ENCODE results near the gene SPDL1.
"Not testable (repeated sequence)": the region's sequence is repeated elsewhere in the genome, so short reads cannot be mapped to it uniquely, and the experiment has no call there.

SPDL1 gene

GRCh38 chr5:169574134-169574646 lies 9.4 kb upstream of the SPDL1 start:
- DNase-seq = no peak

GRCh38 chr5:169576181-169576598 lies 7.4 kb upstream of the SPDL1 start:
- DNase-seq = no peak

DNA sequence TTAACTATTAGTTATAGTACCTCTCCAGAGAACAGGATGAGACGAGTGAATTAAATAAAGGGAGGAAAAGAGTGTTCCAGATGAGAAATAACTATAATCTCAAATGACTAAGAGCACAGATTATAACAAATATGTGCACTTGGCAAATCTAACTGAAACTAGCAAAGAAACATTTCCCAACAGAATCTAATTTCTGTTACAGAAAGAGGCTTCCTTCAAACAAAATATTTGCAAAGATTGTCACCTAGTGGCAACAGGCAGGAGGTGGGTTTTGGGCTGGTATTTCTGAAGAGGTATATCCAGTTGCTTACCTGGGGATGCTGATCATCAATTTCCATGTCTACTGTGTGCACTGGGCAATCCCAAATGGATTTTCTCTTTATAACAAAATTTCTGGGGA lies 5.6 kb upstream of the SPDL1 start:
- no peak for DNase-seq

GRCh38 chr5:169580964-169581363 lies 2.6 kb upstream of the SPDL1 start:
- no peak for DNase-seq

GRCh38 chr5:169581580-169582227 lies 1.9 kb upstream of the SPDL1 start:
- peak; percentile 75 for DNase-seq

DNA sequence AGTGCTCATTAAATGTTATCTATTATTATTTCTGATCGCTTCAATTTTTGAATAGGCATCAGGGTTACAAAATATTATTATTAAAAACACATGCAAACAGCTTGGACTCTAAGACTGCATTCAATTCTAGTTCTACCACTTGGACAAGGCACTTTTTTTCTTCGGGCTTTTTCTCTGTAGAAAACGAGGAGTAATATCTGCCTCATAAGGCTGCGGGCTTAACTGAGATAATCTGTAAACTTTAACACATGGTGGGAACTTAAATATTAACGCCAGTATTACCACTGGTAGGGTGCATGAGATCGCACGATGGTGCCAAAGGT lies 511 bp upstream of the SPDL1 start:
- DNase-seq = no peak

- no peak for DNase-seq
Observed at GRCh38 chr5:169584998-169585451, 1.5 kb downstream of the SPDL1 start.

- no peak for DNase-seq
Observed at GRCh38 chr5:169590602-169591001, 7.0 kb downstream of the SPDL1 start.

- no peak for DNase-seq
Observed at GRCh38 chr5:169591636-169592035, 8.1 kb downstream of the SPDL1 start.

DNA sequence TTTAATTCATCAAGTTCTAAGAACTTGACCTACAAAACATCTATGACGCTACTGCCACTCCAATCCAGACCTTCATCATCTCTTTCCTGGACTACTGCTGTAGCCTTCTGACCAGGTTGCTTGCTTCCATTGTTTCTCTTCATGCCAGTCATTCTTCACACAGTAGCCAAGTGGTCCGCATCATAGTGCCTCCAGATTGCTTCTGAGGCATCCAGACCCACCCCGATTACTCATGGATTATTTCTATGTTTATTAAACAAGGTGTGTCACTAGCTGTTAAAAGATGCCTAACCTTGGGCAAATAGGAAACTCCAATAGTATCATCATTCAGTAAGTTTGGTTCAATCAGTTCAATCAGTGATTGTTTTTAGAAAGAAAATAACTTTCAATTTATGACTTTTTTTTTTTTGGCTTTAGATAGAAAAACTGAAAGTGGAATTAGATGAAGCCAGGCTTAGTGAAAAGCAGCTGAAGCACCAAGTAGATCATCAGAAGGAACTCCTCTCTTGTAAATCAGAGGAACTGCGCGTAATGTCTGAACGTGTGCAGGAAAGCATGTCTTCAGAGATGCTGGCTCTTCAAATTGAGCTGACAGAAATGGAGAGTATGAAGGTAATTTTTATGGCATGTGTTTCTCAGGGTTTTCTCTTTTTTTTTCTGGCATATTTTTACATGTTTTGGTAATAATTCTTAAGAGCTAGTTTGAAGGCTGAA lies 9.5 kb downstream of the SPDL1 start:
- DNase-seq = no peak

GRCh38 chr5:169595172-169595820 lies 11.7 kb downstream of the SPDL1 start:
- no peak for DNase-seq

DNA sequence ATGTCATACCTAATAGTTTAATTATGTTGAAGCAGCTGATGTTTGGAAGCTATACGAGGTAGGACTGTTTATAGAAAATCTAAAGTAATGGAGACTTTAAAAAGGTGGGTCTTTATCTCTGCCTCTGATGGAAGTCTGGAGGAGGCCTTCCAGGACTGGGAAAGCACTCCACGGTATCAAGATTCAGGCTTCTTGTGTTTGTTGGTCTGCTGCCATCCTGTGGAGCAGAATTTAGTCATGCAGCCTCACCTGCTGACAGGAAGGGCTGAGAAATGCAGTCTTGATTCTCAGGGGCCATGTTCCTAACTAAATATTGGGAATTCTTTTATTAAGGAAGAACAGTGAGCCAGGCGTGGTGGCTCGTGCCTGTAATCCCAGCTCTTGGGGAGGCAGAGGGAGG lies 15.9 kb downstream of the SPDL1 start:
- no peak for DNase-seq

DNA sequence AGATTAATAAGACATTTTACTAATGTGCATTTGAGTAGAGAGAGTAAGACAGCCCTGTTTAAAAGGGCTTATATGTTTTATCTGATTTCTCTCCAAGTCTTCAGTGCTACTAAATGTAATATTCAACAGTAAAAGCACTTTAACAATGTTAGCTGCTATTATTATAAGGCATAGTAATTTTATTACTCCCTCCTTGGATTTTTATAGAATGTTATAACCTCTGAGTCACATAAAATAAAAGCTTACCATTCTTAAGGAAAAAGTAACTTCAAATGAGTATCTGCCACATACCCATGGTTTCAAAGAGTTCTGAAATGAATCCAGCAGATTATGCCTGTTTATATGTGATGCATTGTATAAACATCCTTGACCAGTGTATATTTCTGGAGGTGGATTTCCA lies 19.0 kb downstream of the SPDL1 start:
- no peak for DNase-seq

GRCh38 chr5:169606279-169606678 lies 22.7 kb downstream of the SPDL1 start:
- DNase-seq = no peak

DNA sequence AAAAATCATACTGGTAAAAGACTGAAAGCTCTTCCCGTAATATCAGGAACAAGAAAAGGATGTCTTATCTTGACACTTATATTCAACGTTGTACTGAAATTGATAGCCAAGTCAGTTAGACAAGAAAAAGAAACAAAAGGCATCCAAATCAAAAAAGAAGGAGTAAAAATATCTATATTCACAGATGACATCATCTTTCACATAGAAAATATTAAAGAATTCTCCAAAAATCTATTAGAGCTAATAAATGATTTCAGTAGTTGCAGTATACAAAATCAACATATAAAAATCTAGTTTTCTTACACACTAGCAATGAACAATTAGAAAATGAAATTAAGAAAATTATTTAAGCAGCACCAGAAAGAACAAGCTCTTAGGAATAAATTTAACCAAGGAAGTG lies 24.3 kb downstream of the SPDL1 start:
- no peak for DNase-seq

DNA sequence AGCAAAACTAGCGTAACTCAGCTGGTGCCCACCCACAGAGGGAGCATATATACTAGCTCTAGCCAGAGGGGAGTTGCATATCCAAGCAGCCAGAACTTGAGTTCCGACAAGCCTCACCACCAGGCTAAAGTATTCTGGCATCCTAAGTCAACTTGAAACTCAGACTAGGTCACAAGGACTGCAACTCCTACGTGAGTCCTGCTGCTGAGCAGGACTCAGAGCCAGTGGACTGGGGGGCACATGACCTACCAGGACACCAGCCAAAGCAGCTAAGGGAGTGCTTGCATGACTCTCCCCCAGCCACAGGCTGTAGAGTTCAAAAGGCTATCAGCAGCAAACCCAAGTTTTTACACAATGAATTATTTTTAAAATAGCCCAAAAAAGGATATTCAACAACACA lies 26.1 kb downstream of the SPDL1 start:
- DNase-seq = no peak

- DNase-seq = no peak
Observed at GRCh38 chr5:169610606-169611005, 27.0 kb downstream of the SPDL1 start.

DNA sequence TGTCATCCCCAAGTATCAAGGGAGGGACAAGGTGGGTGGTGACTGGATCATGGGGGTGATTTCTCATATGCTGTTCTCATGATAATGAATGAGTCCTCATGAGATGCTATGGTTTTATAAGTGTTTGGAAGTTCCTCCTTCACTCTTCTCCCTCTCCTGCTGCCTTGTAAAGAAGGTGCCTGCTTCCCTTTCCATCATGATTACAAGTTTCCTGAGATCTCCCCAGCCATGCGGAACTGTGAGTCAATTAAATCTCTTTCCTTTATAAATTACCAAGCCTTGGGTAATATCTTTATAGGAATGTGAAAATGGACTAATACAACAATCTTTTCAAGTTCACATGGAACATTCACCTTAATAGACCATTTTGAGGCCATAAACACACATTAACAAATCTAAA lies 32.0 kb downstream of the SPDL1 start:
- DNase-seq = no peak

DNA sequence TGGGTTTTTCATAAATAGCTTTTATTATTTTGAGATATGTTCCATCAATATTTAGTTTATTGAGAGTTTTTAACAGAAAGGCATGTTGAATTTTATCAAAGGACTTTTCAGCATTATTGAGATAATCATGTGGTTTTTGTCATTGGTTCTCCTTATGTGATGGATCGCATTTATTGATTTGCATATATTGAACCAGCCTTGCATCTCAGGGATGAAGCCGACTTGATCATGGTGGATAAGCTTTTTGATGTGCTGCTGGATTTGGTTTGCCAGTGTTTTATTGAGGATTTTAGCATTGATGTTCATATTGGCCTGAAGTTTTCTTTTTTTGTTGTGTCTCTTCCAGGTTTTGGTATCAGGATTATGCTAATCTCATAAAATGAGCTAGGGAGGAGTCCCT lies 40.7 kb downstream of the SPDL1 start:
- not testable (repeated sequence) for DNase-seq

DNA sequence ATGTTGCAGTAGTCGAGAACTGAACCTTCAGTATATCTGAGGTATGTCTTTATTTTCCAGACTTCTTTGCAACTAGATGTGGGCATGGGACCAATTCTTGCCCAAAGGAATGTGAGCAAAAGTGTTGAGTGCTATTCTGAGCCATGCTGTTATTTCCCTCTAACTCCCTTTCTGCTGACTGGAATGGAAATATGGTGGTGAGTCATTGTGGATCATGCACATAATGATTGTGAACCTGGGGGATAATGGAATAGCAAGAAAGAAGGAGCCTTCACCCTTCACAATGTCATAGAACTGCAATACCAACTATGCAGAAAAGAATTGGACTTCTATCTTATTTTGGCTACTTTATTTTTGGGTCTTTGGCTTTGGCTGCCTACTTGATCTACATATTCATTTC lies 43.2 kb downstream of the SPDL1 start:
- no peak for DNase-seq

- DNase-seq = no peak
Observed at GRCh38 chr5:169627551-169627950, 44.0 kb downstream of the SPDL1 start.

DNA sequence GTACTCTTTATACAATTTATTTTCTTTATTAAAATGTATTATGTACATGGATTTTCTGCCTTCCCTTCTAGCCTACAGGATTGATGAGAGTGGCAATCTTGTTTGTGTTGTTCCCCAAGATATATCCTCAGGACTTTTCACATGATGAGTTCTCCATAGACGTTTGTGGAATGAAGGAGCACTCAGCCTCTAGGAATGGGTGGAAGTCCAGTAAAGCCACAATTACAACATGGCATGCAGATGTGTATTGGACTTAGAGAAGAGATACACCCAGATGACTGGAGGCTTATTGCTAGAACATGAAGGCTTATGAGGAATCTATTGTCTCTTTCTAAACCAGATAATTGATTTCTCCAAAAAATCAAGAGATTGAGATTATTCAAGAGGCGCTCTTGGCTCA lies 45.3 kb downstream of the SPDL1 start:
- no peak for DNase-seq

DNA sequence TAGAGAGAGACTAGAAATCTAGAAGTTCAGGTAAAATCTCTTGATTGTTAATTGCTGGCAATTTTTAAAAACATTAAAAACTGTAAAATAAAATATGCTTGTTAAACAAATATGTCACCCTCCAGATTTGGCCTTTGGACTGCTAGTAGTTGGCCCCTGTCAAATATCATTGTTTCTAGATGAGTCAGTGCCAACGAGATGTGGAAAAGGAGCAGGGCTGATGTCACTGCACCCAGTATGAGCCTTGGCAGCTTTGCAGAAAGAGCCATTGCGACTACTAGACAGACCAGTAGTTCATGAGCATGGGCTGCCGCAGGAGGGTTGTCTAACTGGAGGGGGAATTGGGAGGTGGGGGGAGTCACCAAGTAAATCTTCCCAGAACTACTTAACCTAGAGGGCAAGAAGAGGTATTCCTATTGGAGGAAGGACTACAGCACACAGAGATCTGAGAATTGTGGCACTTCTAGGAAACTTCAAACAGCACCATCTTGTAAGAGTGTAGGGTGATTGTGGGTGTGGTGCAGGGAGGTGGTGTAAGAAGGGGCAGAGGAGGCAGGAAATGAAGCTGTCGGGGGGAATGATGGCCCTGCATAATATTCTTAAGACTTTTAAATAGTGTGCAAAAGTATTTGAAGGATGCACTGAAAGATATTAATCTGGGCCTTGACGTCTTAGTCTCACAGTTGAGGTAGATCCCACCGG lies 46.4 kb downstream of the SPDL1 start:
- DNase-seq = no peak

- DNase-seq = no peak
Observed at GRCh38 chr5:169631360-169631759, 47.8 kb downstream of the SPDL1 start.

All from KG1 (cell line).